ENCODE measurements around the gene HCRTR1.
A peak's percentile ranks its signal among the peaks of the same experiment; 100 is the strongest.
"Not testable (repeated sequence)": the region's sequence is repeated elsewhere in the genome, so short reads cannot be mapped to it uniquely, and the experiment has no call there.

HCRTR1 gene

DNA sequence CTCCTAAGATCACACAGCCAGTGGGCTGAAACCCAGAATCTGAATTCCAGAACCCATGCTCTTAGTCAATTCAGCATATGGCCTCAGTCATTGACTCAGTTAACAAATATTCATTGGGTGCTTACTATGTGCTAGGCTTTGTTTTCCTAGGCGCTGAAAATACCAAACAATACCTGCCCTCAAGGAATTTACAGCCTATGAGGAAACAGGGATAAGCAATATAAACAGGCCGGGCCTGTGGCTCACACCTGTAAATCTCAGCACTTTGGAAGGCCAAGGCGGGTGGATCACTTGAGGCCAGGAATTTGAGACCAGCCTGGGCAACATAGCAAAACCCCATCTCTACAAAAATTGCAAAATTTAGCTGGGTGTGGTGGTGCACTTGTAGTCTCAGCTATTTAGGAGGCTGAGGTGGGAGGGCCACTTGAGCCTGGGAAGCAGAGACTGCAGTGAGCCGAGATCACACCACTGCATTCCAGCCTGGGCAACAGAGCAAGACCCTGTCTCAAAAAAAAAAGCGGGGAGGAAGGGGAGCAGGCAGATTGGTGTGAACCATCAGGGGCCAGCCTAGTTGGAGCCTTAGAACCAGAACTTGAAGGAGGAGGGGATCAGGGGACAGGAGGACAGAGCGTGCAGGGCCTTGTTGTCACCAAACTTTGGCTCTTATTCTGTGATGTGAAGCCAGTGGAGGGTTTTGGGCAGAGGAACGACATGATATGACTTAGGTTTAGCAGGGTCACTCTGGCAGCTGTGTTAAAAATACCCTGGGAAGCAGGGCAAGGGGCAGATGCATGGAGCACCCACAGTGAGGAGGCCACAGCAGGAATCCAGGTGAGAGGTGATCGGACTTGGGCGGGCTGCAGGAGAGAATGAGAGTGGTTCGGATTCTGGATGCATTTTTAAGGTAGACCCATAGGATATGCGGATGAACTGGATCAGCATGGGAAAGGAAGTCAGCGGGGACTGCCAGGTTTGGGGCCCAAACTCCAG is 35.4 kb upstream of the HCRTR1 start:
- DNase-seq = no peak

DNA sequence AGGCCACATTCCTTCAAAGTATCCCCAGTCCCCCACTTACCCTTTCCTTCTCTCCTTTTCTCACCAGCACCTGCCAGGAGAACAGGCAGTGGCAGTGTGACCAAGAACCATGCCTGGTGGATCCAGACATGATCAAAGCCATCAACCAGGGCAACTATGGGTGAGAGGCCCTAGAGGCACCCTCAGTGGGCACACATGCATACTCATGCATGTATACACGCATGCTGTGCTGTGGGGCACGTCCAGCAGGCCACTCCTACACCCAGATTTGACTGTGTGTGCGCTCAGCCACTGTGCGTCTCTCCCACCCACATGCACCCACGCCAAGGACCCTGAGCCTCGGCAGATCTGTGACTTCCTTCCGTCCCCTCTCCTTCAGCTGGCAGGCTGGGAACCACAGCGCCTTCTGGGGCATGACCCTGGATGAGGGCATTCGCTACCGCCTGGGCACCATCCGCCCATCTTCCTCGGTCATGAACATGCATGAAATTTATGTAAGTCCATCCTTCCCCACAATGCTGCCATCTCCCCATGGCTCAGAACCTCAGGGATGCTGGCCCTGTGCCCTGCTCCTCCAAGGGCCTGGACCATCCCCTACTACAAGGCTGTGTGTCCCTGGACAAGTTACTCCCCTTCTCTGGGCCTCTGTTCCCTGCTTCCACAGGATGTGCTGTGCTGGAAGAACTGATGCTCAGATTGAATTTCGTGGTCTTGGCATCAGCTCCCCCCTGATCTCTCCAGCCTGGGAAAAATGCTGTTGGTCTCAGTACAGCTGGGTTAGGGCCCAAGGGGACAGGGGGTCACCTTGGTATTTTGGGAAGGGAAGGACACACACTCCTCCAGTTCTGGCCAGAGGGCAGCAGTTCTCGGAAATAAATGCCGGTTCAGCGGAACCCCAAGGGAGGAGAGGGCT is 34.2 kb upstream of the HCRTR1 start:
- DNase-seq = no peak

DNA sequence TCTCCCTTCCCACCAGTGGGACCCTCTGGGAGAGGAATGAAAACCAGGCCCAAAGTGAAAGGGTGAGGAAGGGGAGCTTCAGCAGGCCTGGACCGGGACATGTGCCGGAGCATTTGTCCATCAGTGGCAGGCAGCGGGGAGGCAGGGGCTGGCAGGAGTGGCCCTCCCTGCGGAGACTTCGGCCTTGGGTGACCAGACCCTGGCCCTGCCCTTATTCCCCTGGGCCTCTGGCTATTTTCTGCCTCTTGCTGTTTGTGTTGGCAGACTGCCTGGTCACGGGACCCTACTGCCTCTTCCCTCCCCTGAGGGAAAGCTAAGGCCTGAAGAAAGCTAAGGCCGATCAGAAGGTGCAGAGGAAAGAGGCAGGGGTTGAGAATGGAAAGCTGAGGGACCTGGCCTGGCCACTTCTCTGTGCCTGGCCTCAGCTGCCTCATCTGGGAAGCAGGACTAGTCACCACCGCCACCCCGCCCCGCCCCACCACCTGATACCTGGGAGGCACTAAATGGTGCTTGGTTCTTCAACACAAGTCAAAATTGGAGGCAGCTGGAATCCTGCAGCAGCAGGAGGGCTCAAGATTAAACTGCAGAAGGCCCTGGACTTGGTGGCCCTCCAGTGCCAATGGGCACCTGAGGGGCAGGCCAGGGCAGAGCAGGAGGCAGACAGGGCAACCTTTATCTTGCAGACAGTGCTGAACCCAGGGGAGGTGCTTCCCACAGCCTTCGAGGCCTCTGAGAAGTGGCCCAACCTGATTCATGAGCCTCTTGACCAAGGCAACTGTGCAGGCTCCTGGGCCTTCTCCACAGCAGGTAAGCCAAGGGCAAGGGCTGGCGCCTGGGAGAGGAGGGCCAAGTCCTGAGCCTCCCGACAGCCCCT is 33.3 kb upstream of the HCRTR1 start:
- no peak for DNase-seq

DNA sequence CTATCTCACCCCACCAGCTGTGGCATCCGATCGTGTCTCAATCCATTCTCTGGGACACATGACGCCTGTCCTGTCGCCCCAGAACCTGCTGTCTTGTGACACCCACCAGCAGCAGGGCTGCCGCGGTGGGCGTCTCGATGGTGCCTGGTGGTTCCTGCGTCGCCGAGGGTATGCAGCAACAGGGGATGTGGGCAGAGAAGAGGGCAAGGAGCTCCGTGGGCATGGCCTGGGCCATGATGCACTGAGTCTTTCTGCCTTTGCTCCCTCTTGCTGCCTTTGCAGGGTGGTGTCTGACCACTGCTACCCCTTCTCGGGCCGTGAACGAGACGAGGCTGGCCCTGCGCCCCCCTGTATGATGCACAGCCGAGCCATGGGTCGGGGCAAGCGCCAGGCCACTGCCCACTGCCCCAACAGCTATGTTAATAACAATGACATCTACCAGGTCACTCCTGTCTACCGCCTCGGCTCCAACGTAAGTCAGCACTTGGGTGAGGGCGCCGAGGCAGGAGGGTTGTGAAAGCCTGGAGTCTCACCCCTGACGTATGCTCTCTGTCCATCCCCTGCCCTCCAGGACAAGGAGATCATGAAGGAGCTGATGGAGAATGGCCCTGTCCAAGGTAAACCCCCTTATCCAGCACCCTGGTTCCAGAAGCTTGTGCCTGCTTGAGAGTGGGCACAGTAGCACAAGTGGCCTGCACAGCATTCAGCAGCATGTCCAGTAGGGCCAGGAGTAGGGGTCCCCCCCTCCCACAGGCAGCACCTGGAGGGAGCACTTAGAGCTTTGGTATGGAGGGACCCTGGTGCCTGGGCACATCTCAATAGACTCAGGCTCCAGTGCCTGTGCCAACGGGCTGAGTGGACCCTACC is 32.4 kb upstream of the HCRTR1 start:
- no peak for DNase-seq

DNA sequence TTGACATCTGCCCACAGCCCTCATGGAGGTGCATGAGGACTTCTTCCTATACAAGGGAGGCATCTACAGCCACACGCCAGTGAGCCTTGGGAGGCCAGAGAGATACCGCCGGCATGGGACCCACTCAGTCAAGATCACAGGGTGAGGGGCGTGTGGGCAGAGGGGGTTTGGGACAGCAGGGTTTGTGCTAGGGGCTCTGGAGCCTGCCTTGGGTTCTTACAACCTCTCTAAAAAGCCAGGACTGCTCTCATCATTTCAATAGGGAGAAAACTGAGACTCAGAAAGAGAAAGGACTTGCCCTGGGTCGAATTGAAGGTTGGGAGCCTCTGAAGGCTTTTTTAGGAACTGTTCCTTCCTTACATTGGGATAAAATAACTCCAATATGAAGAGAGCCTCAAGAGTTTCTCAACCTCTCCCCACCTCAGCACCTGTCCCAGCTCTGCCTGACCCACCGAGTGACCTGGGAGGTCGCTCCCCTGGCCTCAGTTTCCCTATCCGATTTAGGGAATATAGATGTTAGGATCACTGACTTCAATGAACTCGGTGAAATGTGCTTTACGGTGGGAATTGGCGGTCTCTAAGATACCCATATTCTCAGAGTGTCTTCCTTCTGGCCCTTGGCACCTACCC is 31.6 kb upstream of the HCRTR1 start:
- no peak for DNase-seq

DNA sequence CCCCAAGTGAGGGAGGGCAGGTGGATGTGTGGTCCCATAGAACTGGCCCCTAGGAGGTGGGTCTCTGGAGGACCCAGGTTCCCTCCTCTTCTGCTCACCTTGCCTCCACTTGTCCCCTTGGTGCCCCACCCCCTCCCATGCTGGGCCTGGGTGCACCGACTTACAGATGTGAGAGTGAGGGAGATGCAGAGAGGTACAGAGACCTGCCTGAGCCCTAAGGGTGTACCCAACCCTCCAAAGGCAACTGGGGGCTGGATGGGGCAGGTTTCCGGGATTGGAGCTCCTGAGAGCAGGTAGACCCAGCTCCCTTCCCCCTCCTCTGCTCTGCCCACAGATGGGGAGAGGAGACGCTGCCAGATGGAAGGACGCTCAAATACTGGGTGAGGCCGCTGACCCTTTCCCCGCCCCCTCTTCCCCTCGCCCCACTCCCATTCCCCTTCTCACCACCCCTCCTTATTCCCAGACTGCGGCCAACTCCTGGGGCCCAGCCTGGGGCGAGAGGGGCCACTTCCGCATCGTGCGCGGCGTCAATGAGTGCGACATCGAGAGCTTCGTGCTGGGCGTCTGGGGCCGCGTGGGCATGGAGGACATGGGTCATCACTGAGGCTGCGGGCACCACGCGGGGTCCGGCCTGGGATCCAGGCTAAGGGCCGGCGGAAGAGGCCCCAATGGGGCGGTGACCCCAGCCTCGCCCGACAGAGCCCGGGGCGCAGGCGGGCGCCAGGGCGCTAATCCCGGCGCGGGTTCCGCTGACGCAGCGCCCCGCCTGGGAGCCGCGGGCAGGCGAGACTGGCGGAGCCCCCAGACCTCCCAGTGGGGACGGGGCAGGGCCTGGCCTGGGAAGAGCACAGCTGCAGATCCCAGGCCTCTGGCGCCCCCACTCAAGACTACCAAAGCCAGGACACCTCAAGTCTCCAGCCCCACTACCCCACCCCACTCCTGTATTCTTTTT is 30.8 kb upstream of the HCRTR1 start:
- DNase-seq = no peak

DNA sequence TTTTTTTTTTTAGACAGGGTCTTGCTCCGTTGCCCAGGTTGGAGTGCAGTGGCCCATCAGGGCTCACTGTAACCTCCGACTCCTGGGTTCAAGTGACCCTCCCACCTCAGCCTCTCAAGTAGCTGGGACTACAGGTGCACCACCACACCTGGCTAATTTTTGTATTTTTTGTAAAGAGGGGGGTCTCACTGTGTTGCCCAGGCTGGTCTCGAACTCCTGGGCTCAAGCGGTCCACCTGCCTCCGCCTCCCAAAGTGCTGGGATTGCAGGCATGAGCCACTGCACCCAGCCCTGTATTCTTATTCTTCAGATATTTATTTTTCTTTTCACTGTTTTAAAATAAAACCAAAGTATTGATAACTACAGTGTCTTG is 30.2 kb upstream of the HCRTR1 start:
- DNase-seq = not testable (repeated sequence)

DNA sequence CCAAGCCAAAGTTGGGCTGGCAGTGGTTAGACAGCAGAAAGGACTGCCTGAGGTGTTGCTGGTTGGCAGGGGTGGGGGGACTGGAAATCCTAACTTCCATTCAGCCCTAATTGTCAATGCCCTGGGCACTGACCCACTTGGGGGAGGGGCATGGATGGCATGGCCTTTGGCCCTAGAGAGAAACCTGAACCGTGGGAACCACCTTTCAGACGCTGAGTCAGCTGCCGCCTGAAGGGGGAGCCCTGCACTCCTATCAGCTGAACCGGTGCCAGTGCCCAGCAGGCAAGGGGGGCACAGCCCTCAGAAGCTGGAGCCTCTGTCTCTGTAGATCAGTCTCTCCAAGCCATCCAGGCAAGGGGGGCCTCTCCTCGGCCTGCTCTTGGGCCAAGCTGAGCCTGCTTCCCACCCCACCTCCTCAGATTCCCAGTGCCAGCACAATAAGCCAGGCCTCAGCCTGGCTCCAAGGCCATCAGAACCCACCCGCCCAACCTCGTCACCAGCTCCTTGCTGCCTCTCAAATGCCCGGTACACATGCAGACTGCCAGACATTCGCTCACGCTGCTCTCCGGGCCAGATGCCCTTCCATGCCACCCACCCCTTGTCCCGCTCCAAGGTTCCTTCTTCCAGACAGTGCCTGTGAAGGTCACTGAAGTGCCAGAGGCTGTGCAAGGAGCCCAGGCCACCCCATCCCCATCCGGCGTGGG is 29.6 kb upstream of the HCRTR1 start:
- DNase-seq = no peak

DNA sequence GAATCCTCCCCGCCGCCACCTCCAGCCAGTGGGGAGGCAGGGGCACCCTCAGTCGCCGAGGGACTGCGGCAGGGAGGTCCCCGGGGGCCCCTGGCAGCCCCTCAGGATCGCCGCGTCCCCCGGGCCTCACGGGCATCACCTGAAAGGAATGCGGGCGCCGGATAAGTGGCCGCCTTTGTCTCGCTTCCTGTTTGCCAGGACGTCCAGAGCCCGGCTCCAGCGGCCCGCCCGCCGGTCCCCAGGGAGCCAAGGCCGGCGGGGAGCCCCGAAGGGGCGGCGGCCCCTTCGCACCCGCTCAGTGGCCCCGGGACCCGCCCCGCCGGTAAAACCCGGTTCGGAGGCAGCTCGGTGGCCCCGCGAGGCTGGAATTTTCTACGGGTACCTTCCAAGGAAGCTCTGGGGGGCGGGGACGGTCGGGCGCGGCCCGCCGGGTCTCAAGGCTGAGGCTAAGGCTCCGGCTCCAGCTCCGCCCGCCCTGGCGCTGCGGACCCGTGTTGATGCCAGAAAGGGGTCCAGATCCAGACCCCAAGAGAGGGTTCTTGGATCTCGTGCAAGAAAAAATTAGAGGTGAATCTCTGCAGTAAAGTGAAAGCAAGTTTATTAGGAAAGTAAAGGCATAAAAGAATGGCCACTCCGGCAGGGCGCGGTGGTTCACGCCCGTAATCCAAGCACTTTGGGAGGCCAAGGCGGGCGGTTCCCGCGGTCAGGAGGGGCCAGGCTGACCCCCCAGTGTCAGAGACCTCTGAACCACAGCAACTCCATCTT is 28.6 kb upstream of the HCRTR1 start:
- no peak for DNase-seq

DNA sequence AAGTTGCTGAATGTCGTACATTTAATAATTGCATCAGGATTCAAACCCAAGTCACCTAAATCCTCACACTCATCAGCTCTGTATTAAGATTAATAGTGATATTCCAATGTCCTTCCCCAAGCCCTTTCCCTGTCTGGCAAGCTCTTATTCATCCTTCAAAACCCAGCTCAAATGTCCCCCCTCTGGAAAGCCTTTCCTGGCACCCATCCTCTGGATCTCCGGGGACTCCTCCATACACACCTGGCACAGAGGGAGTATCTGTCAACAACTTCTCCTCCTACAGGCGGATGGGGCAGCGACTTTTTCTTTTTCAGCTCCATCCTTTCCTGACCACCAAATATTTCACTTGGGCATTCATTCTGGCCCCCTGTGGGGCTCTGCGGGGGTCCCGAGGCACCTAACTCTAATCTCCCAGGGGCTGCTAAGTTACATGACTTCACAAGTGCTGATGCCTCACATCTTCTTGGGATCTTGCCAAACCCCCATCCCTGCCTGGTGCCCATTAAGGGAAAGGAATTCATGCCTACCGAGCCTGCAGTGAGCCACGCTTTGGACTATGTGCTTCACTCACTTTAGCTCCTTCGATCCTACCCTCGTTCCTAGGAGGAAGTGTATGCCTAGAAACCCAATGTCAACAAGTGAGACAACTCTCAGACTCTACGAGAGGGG is 25.9 kb upstream of the HCRTR1 start:
- no peak for DNase-seq

DNA sequence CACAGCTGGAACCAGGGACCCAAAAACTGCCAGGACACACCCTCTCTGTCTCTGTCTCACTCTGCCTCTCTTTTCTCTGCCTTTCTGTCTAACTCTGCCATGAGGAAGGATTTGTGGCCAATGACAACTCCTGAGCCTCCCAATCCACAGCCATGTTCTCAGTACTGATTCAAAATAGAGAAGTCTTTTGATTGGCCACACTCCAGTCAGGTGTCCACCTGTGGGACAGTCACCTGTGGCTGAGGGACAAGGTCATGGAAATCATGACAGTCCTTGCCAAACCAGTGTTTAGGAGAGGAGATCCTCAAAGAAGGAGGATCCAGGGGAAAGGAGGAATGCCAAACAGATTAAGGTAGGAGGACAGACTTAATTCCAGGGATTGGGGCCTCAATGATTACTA is 25.4 kb upstream of the HCRTR1 start:
- no peak for DNase-seq

DNA sequence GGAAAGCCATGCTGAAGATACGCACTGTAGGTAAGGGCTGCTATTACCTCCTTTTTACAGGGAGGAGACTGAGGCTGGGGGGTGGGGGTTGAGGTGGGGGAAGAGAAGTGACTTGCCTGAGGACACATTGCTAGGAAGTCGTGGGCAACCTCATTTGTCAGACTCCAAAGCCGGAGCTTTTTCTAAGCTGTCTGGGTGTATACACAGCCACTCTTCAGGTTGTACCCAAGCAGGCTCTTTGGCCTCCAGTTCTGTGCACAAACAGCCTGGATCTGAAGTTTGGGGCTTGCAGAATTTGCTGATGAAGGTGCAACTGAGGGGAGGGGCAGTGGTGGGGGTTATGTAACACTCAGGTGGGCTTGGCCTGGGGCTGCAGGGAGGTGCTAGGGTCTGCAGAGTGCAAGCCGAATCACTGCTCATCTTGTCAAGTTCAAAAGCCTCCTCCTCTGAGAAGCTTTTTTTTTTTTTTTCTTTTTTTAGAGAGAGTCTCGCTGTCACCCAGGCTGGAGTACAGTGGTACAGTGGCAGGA is 24.3 kb upstream of the HCRTR1 start:
- no peak for DNase-seq

DNA sequence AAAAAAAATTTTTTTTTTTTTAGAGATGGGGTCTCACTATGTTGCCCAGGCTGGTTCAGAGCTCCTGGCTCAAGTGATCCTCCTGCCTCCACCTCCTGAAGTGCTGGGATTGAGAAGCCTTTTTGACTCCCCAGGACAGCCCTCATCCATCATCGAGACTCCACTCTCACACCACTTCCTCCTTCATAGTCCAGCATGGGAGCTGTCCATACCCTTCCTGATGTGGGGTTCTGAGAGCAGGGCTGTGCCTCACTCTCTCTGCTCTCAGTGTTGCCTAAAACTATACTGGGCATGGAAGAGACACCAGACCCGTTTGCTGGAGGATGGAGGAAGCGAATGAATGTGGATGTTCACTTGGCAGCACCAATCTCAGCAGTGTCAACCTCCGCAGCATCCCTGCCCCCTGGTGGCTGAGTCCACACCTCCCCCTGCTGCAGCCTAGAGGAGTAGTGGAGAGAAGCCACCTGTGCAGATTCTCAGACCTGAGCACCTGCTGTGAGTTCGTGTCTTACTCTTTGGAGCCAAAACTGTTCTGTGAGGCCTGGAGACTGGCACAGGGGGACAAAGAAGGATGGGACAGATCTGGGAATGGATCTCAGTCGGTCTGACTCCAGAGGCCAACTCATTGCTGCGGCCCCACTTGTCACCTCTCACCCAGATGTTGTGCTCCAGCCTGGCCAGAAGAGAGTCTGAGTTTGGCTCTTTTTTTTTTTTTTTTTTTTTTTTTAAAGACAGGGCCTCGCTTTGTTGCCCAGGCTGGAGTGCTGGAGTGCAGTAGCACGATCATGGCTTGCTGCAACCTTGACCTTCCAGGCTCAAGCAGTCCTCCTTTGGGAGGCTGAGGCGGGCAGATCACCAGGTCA is 23.5 kb upstream of the HCRTR1 start:
- DNase-seq = peak; percentile 13 to 61

DNA sequence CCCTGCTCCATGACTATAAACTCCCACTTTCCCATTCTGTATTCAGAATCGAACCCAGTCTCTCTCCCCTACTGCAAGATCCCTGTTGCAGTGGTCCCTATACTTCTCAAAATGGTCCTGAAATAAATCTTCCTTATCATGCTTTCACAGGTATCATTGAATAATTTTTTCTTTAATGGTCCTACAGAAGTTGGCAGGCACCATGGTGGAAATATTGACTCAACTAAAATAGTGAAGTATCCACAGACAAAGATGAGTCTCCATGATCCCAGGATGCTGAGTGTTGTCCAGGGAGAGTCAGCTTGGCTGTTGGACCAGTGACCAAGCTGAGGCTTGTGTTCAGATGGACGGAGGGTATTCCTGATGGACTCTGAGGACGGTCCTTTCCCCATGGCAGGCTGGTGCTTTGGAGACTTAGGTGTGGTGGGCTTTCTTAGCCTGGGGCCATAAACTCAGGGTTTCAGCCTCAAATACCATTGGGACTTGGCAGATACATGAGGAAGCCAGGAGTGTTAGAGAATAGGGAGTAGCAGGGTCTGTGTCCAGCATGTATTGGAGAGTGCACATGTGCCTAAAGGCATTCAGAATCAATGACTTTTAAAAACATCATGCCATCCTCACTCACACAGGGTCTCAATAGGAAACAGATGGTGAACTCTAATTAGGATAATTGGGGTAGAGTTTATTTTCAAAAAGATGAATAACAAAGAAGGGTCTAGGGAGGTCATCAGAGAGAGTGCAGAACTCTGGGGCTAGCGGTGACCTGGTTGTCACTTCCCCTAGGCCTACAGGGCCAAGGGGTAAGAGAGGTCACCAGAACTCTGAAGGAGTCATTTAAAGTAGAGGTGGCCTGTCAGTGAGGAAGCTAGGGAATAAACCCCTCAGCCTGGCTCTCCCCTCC is 21.4 kb upstream of the HCRTR1 start:
- no peak for DNase-seq

DNA sequence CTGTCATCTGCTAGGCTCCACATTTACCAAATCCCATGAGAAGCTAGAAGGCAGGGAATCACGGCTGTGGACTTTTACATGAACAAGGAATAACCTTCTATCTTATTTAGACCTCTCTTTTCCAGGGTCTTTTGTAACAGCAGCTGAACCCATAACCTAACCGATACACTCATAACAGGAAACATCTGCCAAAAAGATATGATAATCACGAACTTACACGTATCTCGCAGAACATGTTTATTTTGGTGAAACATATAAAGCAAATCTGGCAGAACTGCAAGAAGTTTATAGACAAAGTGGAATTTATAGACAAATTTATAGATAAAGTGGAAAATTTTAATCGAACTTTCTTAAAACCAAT is 20.8 kb upstream of the HCRTR1 start:
- no peak for DNase-seq

DNA sequence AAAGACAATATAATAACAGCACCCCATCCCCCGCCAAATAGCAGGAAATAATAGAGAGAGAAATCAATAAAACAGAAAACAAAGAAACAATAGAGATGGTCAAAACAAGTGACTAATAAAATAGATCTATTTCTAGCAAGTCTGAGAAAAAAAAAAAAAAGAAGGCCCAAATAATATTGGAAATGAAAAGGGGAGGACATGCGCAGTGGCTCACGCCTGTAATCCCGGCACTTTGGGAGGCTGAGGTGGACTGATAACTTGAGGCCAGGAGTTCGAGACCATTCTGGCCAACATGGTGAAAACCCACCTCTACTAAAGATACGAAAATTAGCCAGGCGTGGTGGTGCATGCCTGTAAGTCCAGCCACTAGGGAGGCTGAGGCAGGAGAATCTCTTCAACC is 18.5 kb upstream of the HCRTR1 start:
- DNase-seq = no peak

Data from NCI-H187 (cell line).